Measurements from ENCODE around the gene HPCAL1. TPM values are rescaled to one million over a fixed set of nuclear protein-coding genes. Genes with fewer than 3 reads are reported as not detected.
A peak's percentile ranks its signal among the peaks of the same experiment; 100 is the strongest.

Gene HPCAL1
- total and polyA plus RNA-seq, 8 donors = 14.0 to 571 (median 85.4) TPM

GRCh38 chr2:10271946-10272345, 30.8 kb upstream of the HPCAL1 start:
- DNase-seq = peak; percentile 39 to 54
- Histone ChIP-seq H3K9me3 (no peaks in the 10 kb centered on the region), H3K4me3 (no peak overlapping the region), H3K4me1 (peaks cover 26 to 46% (median 36%) of the 10 kb centered on the region in 4 donors), H3K36me3 (no peaks in the 10 kb centered on the region), H3K27me3 (no peaks in the 10 kb centered on the region), H3K27ac (peak overlapping the region; percentile 25 to 80 (median 74))
- intact Hi-C loops (cut with DNase I; ENCODE audit: low total_unique reads) = no loop called here
- no peak for TF ChIP-seq CTCF (IDR thresholded peaks at IDR 0.05)
- peak in 2 of 3 donors; percentile 19 to 43 for TF ChIP-seq POLR2AphosphoS5 (IDR thresholded peaks at IDR 0.05)
- 62 to 73% (median 69%) methylated on average over 6 of the region's 6 CpGs for WGBS, 5 donors

DNA sequence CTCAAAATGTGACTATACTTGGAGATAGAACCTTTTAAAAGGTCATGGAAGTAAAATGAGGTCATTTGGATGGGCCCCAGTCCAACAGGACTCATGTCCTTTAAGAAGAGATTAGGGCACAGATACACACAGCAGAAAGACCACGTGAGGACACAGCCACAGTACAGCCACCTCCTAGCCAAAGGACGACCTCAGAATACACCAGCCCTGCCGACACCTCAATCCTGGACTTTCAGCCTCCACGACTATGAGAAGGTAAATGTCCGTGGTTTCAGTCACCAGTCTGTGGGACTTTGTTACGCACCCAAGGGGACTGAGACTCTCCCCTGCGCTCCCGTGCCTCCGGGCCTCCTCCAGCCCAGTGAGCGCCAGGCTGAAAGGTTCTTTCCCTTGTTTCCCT, 30.2 kb upstream of the HPCAL1 start:
- H3K4me3 ChIP-seq = no peak overlapping the region
- no peaks in the 10 kb centered on the region for H3K9me3 ChIP-seq
- DNase-seq = peak in 1 of 2 donors; percentile 27
- peak overlapping the region in 4 of 5 donors; percentile 9 to 80 (median 76) for H3K27ac ChIP-seq
- H3K27me3 ChIP-seq = no peaks in the 10 kb centered on the region
- intact Hi-C loops (cut with DNase I; ENCODE audit: low total_unique reads) = no loop called here
- 75 to 89% (median 82%) methylated on average over 10 of the region's 10 CpGs for WGBS, 5 donors
- TF ChIP-seq CTCF (IDR thresholded peaks at IDR 0.05) = no peak
- no peak for TF ChIP-seq POLR2A (IDR thresholded peaks at IDR 0.05)
- no peak for TF ChIP-seq POLR2AphosphoS5 (IDR thresholded peaks at IDR 0.05)
- no peak for TF ChIP-seq EP300 (IDR thresholded peaks at IDR 0.05)
- H3K4me1 ChIP-seq = peaks cover 28 to 41% (median 34%) of the 10 kb centered on the region in 4 donors
- H3K36me3 ChIP-seq = no peaks in the 10 kb centered on the region

DNA sequence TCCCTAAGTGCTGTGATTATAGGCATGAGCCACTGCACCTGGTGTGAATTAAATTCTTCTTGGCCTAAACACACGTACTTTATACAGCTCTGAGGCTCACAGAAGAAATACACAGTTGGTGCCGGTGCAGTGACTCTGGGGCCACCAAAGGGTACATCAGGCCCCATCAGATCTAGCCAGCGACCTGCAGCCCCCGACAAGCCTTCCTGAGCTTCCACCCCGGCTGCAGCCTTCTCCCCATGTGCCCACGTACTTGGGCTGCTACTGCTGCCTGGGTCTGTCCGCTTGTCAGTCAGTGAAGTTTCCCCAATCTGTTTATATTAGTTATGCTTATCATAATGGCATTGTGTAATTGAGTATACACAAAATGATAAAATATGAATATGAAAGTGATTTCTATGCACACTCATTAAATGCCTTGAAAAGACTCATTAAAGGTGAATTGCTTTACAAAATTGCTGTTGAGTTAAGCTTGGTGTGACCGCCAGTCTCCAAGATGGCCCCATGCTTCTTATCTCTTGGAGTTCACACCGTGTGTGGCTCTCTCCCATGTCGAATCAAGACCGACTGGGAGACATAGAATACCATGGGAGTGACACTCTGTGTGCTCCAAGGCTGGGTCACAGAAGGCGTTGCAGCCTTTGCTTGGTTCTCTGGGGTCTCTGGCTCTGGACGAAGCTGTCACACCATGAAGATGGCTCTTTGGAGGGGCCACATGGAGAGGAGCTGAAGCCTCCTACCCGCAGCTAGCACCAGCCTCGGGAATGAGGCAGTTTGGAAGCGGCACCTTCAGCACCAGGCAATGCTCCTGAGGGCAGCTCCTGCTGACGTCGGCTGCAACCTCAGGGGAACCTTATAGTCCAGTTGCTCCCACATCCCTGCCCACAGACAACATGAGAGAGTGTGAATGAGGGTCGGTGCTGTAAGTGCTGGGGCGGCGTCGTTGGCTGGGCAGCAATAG, 29.2 kb upstream of the HPCAL1 start:
- Histone ChIP-seq H3K9me3 (no peaks in the 10 kb centered on the region), H3K4me3 (no peak overlapping the region), H3K27me3 (no peaks in the 10 kb centered on the region), H3K36me3 (no peaks in the 10 kb centered on the region), H3K4me1 (peaks cover 28 to 41% (median 35%) of the 10 kb centered on the region in 4 donors), H3K27ac (peak overlapping the region in 1 of 5 donors; percentile 78)
- peak in 1 of 2 donors; percentile 24 for DNase-seq
- 80 to 88% (median 84%) methylated on average over 17 to 22 of the region's 22 CpGs for WGBS, 5 donors
- intact Hi-C loops (cut with DNase I; ENCODE audit: low total_unique reads) = no loop called here
- no peak for TF ChIP-seq CTCF (IDR thresholded peaks at IDR 0.05)
- TF ChIP-seq POLR2A (IDR thresholded peaks at IDR 0.05) = no peak
- TF ChIP-seq EP300 (IDR thresholded peaks at IDR 0.05) = no peak
- no peak for TF ChIP-seq POLR2AphosphoS5 (IDR thresholded peaks at IDR 0.05)

- TF ChIP-seq POLR2AphosphoS5 (IDR thresholded peaks at IDR 0.05) (no peak), EP300 (IDR thresholded peaks at IDR 0.05) (no peak), CTCF (IDR thresholded peaks at IDR 0.05) (no peak), POLR2A (IDR thresholded peaks at IDR 0.05) (no peak)
- H3K4me3 ChIP-seq = no peak overlapping the region
- no peaks in the 10 kb centered on the region for H3K27me3 ChIP-seq
- DNase-seq = peak in 1 of 2 donors; percentile 13
- peaks cover 28 to 40% (median 36%) of the 10 kb centered on the region in 4 donors for H3K4me1 ChIP-seq
- no peaks in the 10 kb centered on the region for H3K9me3 ChIP-seq
- WGBS, 5 donors = 92 to 96% (median 94%) methylated on average over 14 of the region's 14 CpGs
- intact Hi-C loops (cut with DNase I; ENCODE audit: low total_unique reads) = no loop called here
- no peaks in the 10 kb centered on the region for H3K36me3 ChIP-seq
- H3K27ac ChIP-seq = no peak overlapping the region
These were observed 28.3 kb upstream of the HPCAL1 start for GRCh38 chr2:10274376-10274775.
